NCI-H2081 (cell line): ENCODE measurements around the gene KLHL10.

Source experiments
- DNase-seq, 2 experiments: peaks; one replicate each; lab custom pipeline; 2025; lab: John Stamatoyannopoulos, UW

Gene KLHL10

GRCh38 chr17:41837761-41838538 lies at the start of gene KLHL10:
TSS of gene KLHL10 (plus strand) at chr17:41837825. CDS start at chr17:41837933, 108 bp downstream.
- no peak for DNase-seq

GRCh38 chr17:41792845-41793783 lies 44.5 kb upstream of the KLHL10 start:
- DNase-seq: no peak

GRCh38 chr17:41793784-41794539 lies 43.7 kb upstream of the KLHL10 start:
- no peak for DNase-seq

GRCh38 chr17:41794540-41794975 lies 43.1 kb upstream of the KLHL10 start:
- no peak for DNase-seq

- DNase-seq: no peak
Observed at GRCh38 chr17:41796121-41796895, 41.3 kb upstream of the KLHL10 start.

GRCh38 chr17:41797377-41797776 lies 40.2 kb upstream of the KLHL10 start:
- DNase-seq: no peak

GRCh38 chr17:41799366-41799765 lies 38.3 kb upstream of the KLHL10 start:
- no peak for DNase-seq

- peak in 1 of 2 experiments; percentile 38 for DNase-seq
Observed at GRCh38 chr17:41800601-41801373, 36.8 kb upstream of the KLHL10 start.

- DNase-seq: peak; percentile 73 to 76
Observed at GRCh38 chr17:41801374-41802271, 36.0 kb upstream of the KLHL10 start.

- no peak for DNase-seq
Observed at GRCh38 chr17:41803049-41804020, 34.3 kb upstream of the KLHL10 start.

GRCh38 chr17:41806685-41807445 lies 30.8 kb upstream of the KLHL10 start:
- DNase-seq: no peak

- no peak for DNase-seq
Observed at GRCh38 chr17:41810659-41811548, 26.7 kb upstream of the KLHL10 start.

GRCh38 chr17:41811549-41812380 lies 25.9 kb upstream of the KLHL10 start, which contains the start of gene P3H4:
TSS of gene P3H4 (minus strand) at chr17:41811949. CDS start at chr17:41811915, 34 bp downstream.
- peak; percentile 73 to 85 for DNase-seq

- DNase-seq: peak; percentile 58 to 70
Observed at GRCh38 chr17:41812381-41813151, 25.1 kb upstream of the KLHL10 start, which contains the start of gene FKBP10. TSS of gene FKBP10 (plus strand) at chr17:41813004. CDS start at chr17:41813035, 31 bp downstream.
